Smooth muscle cell (in vitro differentiated cells): ENCODE measurements around the gene MAP2K6. TPM values are rescaled to one million over a fixed set of nuclear protein-coding genes. Genes with fewer than 3 reads are reported as not detected.

Source experiments
- DNase-seq: peaks from one replicate; lab custom pipeline; 2025; ENCODE audit not compliant: unreplicated experiment; lab: John Stamatoyannopoulos, UW
- H2AFZ ChIP-seq: fragments of 200-600 bp; sonication (generic); 2 replicates; pipeline ENCODE4 v1.6.0; 2016; ENCODE audit warnings: antibody characterized with exemption, low read depth, mild to moderate bottlenecking
- H3F3A ChIP-seq: fragments of 200-600 bp; sonication (generic); 2 replicates; pipeline ENCODE4 v1.6.0; 2017; ENCODE audit warnings: antibody characterized with exemption, low read depth
- H3K27ac ChIP-seq: fragments of 200-600 bp; sonication (generic); 2 replicates; pipeline ENCODE4 v1.5.1; 2016; ENCODE audit warnings: low read depth, mild to moderate bottlenecking
- H3K27me3 ChIP-seq: fragments of 200-600 bp; sonication (generic); 2 replicates; pipeline ENCODE4 v1.6.1; 2016; ENCODE audit warnings: low read depth, mild to moderate bottlenecking
- H3K36me3 ChIP-seq: fragments of 200-600 bp; sonication (generic); 2 replicates; pipeline ENCODE4 v1.5.1; 2016; ENCODE audit warnings: low read depth
- H3K4me1 ChIP-seq: fragments of 200-600 bp; sonication (generic); 2 replicates; pipeline ENCODE4 v1.5.1; 2016; ENCODE audit warnings: low read depth
- H3K4me2 ChIP-seq: fragments of 200-600 bp; sonication (generic); 2 replicates; pipeline ENCODE4 v1.6.0; 2016; ENCODE audit warnings: mild to moderate bottlenecking
- H3K4me3 ChIP-seq: fragments of 200-600 bp; sonication (generic); 2 replicates; pipeline ENCODE4 v1.5.1; 2016; ENCODE audit warnings: mild to moderate bottlenecking
- H3K79me2 ChIP-seq: fragments of 200-600 bp; sonication (generic); 2 replicates; pipeline ENCODE4 v1.6.0; 2016; ENCODE audit warnings: low read depth, mild to moderate bottlenecking
- H3K9ac ChIP-seq: fragments of 200-600 bp; sonication (generic); 2 replicates; pipeline ENCODE4 v1.6.0; 2016; ENCODE audit warnings: low read depth
- H3K9me3 ChIP-seq: fragments of 200-600 bp; sonication (generic); replicated peaks from 2 replicates; pipeline ENCODE4 v1.5.1; 2016; ENCODE audit warnings: low read depth
- H4K20me1 ChIP-seq: fragments of 200-600 bp; sonication (generic); 2 replicates; pipeline ENCODE4 v1.6.0; 2016; ENCODE audit warnings: low read depth
- CTCF ChIP-seq: fragments of 200-600 bp; sonication (generic); IDR thresholded peaks from 2 replicates; pipeline ENCODE4 v1.5.1; 2017; ENCODE audit warnings: borderline replicate concordance, mild to moderate bottlenecking, antibody characterized with exemption; ENCODE audit not compliant: insufficient read depth, poor library complexity, severe bottlenecking
- WGBS: methylation state at CpG from one replicate; pipeline ENCODE4 v1.1.7; 2016; ENCODE audit warnings: low lambda C conversion rate; 5-methylcytosine and 5-hydroxymethylcytosine counted together
- polyA plus RNA-seq: library from polyadenylated mRNA; unstranded; fragments of >200 nt; fragmentation: Nextera tagmentation; extraction: Ambion mirVana; gene quantifications from 2 replicates; pipeline ENCODE4 v1.2.1, GENCODE V29; 2016
- total RNA-seq: library from RNA; depleted of rRNA; stranded (reverse); fragments of >200 nt; gene quantifications from 2 replicates; pipeline ENCODE4 v1.2.3, GENCODE V29; 2014

MAP2K6 gene
- total and polyA plus RNA-seq, 2 experiments from 2014 or later, result 5.0 to 8.1 TPM

- 100% methylated on average over 2 of the region's 2 CpGs for WGBS
- H3K36me3 ChIP-seq, result no peaks in the 10 kb centered on the region
- no peak overlapping the region for H2AFZ ChIP-seq
- no peaks in the 10 kb centered on the region for H3K9me3 ChIP-seq
- H3K4me2 ChIP-seq, result no peak overlapping the region
- H3K4me3 ChIP-seq, result no peak overlapping the region
- no peak overlapping the region for H3K27ac ChIP-seq
- H3F3A ChIP-seq, result no peaks in the 10 kb centered on the region
- no peak for TF ChIP-seq CTCF
- DNase-seq, result no peak
- H3K4me1 ChIP-seq, result no peaks in the 10 kb centered on the region
- H4K20me1 ChIP-seq, result no peaks in the 10 kb centered on the region
- no peak overlapping the region for H3K9ac ChIP-seq
- no peaks in the 10 kb centered on the region for H3K27me3 ChIP-seq
- no peaks in the 10 kb centered on the region for H3K79me2 ChIP-seq
Measured at GRCh38 chr17:69516225-69516624, 101.7 kb downstream of the MAP2K6 start.

GRCh38 chr17:69516911-69517310 lies 102.4 kb downstream of the MAP2K6 start:
- Histone ChIP-seq H3K4me2 (no peak overlapping the region), H3K36me3 (no peaks in the 10 kb centered on the region), H3K4me3 (no peak overlapping the region), H2AFZ (no peak overlapping the region), H4K20me1 (no peaks in the 10 kb centered on the region), H3K9ac (no peak overlapping the region), H3K27me3 (no peaks in the 10 kb centered on the region), H3K9me3 (no peaks in the 10 kb centered on the region), H3K79me2 (no peaks in the 10 kb centered on the region), H3K4me1 (no peaks in the 10 kb centered on the region), H3F3A (no peaks in the 10 kb centered on the region), H3K27ac (no peak overlapping the region)
- 95% methylated on average over 2 of the region's 2 CpGs for WGBS
- no peak for TF ChIP-seq CTCF
- DNase-seq, result no peak

GRCh38 chr17:69518951-69519350 lies 104.5 kb downstream of the MAP2K6 start:
- Histone ChIP-seq H3K4me2 (no peak overlapping the region), H3K4me1 (no peaks in the 10 kb centered on the region), H3F3A (no peaks in the 10 kb centered on the region), H3K4me3 (no peak overlapping the region), H2AFZ (no peak overlapping the region), H3K27me3 (no peaks in the 10 kb centered on the region), H3K36me3 (no peaks in the 10 kb centered on the region), H4K20me1 (no peaks in the 10 kb centered on the region), H3K9me3 (no peaks in the 10 kb centered on the region), H3K79me2 (no peaks in the 10 kb centered on the region), H3K9ac (no peak overlapping the region), H3K27ac (no peak overlapping the region)
- WGBS, result 98% methylated on average over 5 of the region's 5 CpGs
- no peak for TF ChIP-seq CTCF
- no peak for DNase-seq

- H3K4me1 ChIP-seq, result no peaks in the 10 kb centered on the region
- 68% methylated on average over 7 of the region's 7 CpGs for WGBS
Measured at GRCh38 chr17:69523244-69523861, 108.9 kb downstream of the MAP2K6 start.

More at GRCh38 chr17:69523244-69523861, 108.9 kb downstream of the MAP2K6 start:
- H3F3A ChIP-seq, result no peaks in the 10 kb centered on the region
- H3K27me3 ChIP-seq, result no peaks in the 10 kb centered on the region
- no peak overlapping the region for H3K4me3 ChIP-seq
- no peak for DNase-seq
- H3K27ac ChIP-seq, result no peak overlapping the region
- no peaks in the 10 kb centered on the region for H3K9me3 ChIP-seq
- H3K9ac ChIP-seq, result no peak overlapping the region
- no peak overlapping the region for H3K4me2 ChIP-seq
- TF ChIP-seq CTCF, result peak; percentile 58
- H3K36me3 ChIP-seq, result no peaks in the 10 kb centered on the region
- no peaks in the 10 kb centered on the region for H3K79me2 ChIP-seq
- H4K20me1 ChIP-seq, result no peaks in the 10 kb centered on the region
- peak overlapping the region; percentile 56 for H2AFZ ChIP-seq
